Neutrophil (primary cell): ENCODE measurements around the gene RAB28.
"Not testable (repeated sequence)": the region's sequence is repeated elsewhere in the genome, so short reads cannot be mapped to it uniquely, and the experiment has no call there.

Source experiments
- H3K27ac ChIP-seq: fragments of 200-600 bp; sonication (generic); 2 replicates; pipeline ENCODE4 v1.5.1; 2016; ENCODE audit warnings: mild to moderate bottlenecking, moderate library complexity
- H3K27me3 ChIP-seq: fragments of 200-600 bp; sonication (generic); 2 replicates; pipeline ENCODE4 v1.6.0; 2016; ENCODE audit warnings: mild to moderate bottlenecking
- H3K36me3 ChIP-seq: fragments of 200-600 bp; sonication (generic); 2 replicates; pipeline ENCODE4 v1.5.1; 2017
- H3K4me1 ChIP-seq, 2 experiments: fragments of 200-600 bp in 1 of 2; sonication (generic) in 1 of 2; 1 replicate in 1 of 2; 2 replicates in 1 of 2; pipeline versions ENCODE4 v1.5.1 to v1.6.1; 2013 to 2016; ENCODE audit warnings: low read depth in 1 of 2, low read length in 1 of 2, mild to moderate bottlenecking in 1 of 2, moderate library complexity in 1 of 2; ENCODE audit not compliant: control insufficient read depth in 1 of 2, insufficient read depth in 1 of 2
- H3K4me3 ChIP-seq, 2 experiments: fragments of 200-600 bp in 1 of 2; sonication (generic) in 1 of 2; 1 replicate in 1 of 2; 2 replicates in 1 of 2; pipeline ENCODE4 v1.5.1; 2013 to 2016; ENCODE audit warnings: low read depth in 1 of 2, low read length in 1 of 2, mild to moderate bottlenecking in 1 of 2, moderate library complexity in 1 of 2
- H3K9me3 ChIP-seq: fragments of 200-600 bp; sonication (generic); 2 replicates; pipeline ENCODE4 v1.5.1; 2016
- TF ChIP-seq, protein P1 (sequence below): fragments of 200-600 bp; sonication (generic); IDR thresholded peaks from 2 replicates; pipeline ENCODE4 v1.5.1; 2016; ENCODE audit warnings: antibody characterized with exemption

Gene RAB28

DNA sequence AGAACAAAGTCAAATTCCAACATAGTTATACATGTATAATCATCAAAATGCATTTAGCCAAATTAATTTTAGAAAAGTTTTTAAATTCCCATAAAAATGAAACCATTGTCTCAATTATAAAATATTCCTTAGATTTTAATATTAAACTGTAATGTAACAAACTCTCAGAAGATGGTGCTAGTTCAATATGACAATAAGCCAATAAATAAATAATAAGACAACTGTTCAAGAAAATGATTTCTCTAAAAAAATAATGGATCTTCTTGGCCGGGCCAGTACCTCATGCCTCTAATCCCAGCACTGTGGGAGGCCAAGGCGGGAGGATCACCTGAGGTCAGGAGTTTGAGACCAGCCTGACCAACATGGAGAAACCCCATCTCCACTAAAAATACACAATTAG is 80.3 kb downstream of the RAB28 start:
- Histone ChIP-seq H3K4me3 (no peak overlapping the region), H3K9me3 (no peaks in the 10 kb centered on the region), H3K4me1 (no peaks in the 10 kb centered on the region), H3K36me3 (no peaks in the 10 kb centered on the region), H3K27me3 (no peaks in the 10 kb centered on the region), H3K27ac (no peak overlapping the region)
- TF ChIP-seq, protein P1, sequence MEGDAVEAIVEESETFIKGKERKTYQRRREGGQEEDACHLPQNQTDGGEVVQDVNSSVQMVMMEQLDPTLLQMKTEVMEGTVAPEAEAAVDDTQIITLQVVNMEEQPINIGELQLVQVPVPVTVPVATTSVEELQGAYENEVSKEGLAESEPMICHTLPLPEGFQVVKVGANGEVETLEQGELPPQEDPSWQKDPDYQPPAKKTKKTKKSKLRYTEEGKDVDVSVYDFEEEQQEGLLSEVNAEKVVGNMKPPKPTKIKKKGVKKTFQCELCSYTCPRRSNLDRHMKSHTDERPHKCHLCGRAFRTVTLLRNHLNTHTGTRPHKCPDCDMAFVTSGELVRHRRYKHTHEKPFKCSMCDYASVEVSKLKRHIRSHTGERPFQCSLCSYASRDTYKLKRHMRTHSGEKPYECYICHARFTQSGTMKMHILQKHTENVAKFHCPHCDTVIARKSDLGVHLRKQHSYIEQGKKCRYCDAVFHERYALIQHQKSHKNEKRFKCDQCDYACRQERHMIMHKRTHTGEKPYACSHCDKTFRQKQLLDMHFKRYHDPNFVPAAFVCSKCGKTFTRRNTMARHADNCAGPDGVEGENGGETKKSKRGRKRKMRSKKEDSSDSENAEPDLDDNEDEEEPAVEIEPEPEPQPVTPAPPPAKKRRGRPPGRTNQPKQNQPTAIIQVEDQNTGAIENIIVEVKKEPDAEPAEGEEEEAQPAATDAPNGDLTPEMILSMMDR = no peak

DNA sequence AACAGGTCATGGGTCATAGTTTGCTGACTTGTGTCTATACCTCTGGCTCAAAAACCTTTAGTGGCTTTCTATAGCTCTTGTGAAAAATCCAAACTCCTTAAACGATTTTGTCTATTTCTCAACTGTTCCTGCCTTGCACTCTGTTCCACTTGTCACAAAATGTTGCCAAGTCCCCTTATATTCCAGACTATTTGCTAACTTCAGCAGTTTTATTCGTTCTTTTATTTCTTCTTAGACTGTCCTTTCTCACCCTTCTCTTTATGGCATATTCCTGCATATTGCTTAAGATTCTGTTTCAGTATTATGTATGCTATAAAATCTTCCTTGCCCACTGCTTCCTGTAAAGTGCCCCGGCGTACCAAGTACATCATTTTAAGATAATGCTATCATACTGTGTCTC is 80.8 kb downstream of the RAB28 start:
- H3K27ac ChIP-seq = no peak overlapping the region
- H3K36me3 ChIP-seq = no peaks in the 10 kb centered on the region
- H3K9me3 ChIP-seq = no peaks in the 10 kb centered on the region
- TF ChIP-seq, protein P1 = no peak
- H3K27me3 ChIP-seq = no peaks in the 10 kb centered on the region
- no peaks in the 10 kb centered on the region for H3K4me1 ChIP-seq
- H3K4me3 ChIP-seq = no peak overlapping the region

DNA sequence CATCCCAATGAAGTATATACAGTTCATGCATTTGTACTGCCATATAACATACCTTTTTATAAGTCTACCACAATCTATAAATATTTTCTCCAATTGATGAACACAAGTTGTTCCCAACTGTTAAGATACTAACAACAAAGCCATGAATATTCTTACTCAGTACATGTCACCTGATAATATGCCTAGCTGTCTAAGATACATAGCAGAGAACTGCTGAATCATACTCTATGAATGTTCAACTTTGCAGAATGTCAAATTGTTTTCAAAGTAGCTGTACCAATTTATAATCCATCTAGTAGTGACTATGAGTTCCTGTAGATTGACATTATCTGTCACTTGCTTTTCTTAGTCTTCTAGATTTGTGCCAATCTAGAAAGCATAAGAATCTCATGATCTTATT is 84.9 kb downstream of the RAB28 start:
- Histone ChIP-seq H3K9me3 (no peaks in the 10 kb centered on the region), H3K27ac (no peak overlapping the region), H3K4me1 (no peaks in the 10 kb centered on the region), H3K4me3 (no peak overlapping the region), H3K36me3 (no peaks in the 10 kb centered on the region), H3K27me3 (no peaks in the 10 kb centered on the region)
- TF ChIP-seq, protein P1 = no peak

DNA sequence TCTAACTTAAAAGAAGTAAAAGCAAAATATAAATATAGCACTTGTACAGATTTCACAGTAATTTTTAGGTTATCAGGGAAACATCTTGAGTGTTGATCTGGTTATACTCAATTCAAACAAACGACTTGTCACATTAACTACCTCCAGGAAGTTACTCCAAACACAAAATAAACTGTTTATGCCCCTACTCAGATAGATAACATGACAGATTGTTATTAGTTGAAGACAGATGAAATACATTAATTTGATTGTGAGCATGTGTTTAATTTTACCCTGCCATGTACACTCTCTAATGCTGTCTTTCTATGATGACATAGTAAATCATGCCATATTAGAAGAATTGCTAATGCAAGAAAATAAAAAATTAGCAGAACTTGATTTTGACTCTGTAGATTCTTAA is 88.0 kb downstream of the RAB28 start:
- no peak overlapping the region for H3K27ac ChIP-seq
- H3K27me3 ChIP-seq = no peaks in the 10 kb centered on the region
- no peaks in the 10 kb centered on the region for H3K36me3 ChIP-seq
- TF ChIP-seq, protein P1 = no peak
- H3K4me1 ChIP-seq = no peaks in the 10 kb centered on the region
- H3K4me3 ChIP-seq = no peak overlapping the region
- H3K9me3 ChIP-seq = no peaks in the 10 kb centered on the region

DNA sequence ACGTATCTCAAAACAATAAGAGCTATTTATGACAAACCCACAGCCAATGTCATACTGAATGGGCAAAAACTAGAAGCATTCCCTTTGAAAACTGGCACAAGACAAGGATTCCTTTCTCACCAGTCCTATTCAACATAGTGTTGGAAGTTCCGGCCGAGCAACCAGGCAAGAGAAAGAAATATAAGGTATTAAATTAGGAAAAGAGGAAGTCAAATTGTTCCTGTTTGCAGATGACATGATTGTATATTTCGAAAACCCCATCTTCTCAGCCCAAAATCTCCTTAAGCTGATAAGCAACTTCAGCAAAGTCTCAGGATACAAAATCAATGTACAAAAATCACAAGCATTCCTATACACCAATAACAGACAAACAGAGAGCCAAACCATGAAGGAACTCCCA is 94.2 kb downstream of the RAB28 start:
- not testable (repeated sequence) for H3K4me3 ChIP-seq, H3K4me1 ChIP-seq, H3K27me3 ChIP-seq, H3K27ac ChIP-seq, H3K36me3 ChIP-seq, H3K9me3 ChIP-seq

DNA sequence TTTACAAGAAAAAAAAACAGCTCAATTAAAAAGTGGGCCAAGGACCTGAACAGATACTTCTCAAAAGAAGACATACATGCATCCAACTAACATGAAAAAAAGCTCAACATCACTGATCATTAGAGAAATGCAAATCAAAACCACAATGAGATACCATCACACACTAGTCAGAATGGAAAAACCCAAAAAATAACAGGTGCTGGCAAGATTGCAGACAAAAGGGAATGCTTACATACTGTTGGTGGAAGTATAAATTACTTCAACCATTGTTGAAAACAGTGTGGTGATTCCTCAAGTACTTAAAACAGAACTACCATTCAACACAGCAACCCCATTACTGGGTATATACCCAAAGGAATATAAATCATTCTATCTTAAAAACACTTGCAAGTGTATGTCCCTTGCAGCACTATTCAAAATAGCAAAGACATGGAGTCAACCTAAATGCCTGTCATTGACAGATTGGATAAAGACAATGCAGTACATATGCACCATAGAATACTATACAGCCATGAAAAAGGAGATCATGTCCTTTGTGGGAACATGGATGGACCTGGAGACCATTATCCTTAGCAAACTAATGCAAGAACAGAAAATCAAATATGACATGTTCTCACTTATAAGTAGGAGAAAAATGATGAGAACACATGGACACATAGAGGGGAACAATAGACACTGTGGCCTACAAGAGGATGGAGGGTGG is 97.6 kb downstream of the RAB28 start:
- Histone ChIP-seq H3K9me3 (no peaks in the 10 kb centered on the region), H3K27ac (no peak overlapping the region), H3K4me1 (no peaks in the 10 kb centered on the region), H3K4me3 (no peak overlapping the region), H3K27me3 (no peaks in the 10 kb centered on the region), H3K36me3 (no peaks in the 10 kb centered on the region)
- TF ChIP-seq, protein P1 = no peak
